T-helper 2 cell treated with Interferon-gamma antibody and Interleukin-4, amounts not matched to agents 5 μg/mL and 100 μg/mL, for 36 hours (primary cell): ENCODE results near the gene TMEM178B.
"Not testable (repeated sequence)": the region's sequence is repeated elsewhere in the genome, so short reads cannot be mapped to it uniquely, and the experiment has no call there.

Experiments
- DNase-seq: peaks from one replicate; pipeline ENCODE4 v3.0.0; 2021; ENCODE audit warnings: low spot score
- H3K27ac Mint-ChIP-seq: one replicate; pipeline ENCODE4 v1.8.0; 2021; ENCODE audit warnings: mild to moderate bottlenecking, mixed read lengths
- H3K27me3 Mint-ChIP-seq: one replicate; pipeline ENCODE4 v1.8.0; 2021; ENCODE audit warnings: low read depth, mixed read lengths
- H3K36me3 Mint-ChIP-seq: one replicate; pipeline ENCODE4 v1.8.0; 2021; ENCODE audit warnings: low read depth, mixed read lengths
- H3K4me1 Mint-ChIP-seq: one replicate; pipeline ENCODE4 v1.8.0; 2021; ENCODE audit warnings: low read depth, mixed read lengths
- H3K4me3 Mint-ChIP-seq: one replicate; pipeline ENCODE4 v1.8.0; 2022; ENCODE audit warnings: mild to moderate bottlenecking, moderate library complexity, mixed read lengths
- H3K9me3 Mint-ChIP-seq: one replicate; pipeline ENCODE4 v1.8.0; 2021; ENCODE audit warnings: mixed read lengths

The TMEM178B gene

GRCh38 chr7:141102436-141102835 is 28.6 kb downstream of the TMEM178B start:
- H3K27me3 Mint-ChIP-seq: no peaks in the 10 kb centered on the region
- H3K27ac Mint-ChIP-seq: no peak overlapping the region
- no peak for DNase-seq
- no peak overlapping the region for H3K4me3 Mint-ChIP-seq
- no peaks in the 10 kb centered on the region for H3K9me3 Mint-ChIP-seq
- H3K36me3 Mint-ChIP-seq: no peaks in the 10 kb centered on the region
- no peaks in the 10 kb centered on the region for H3K4me1 Mint-ChIP-seq

GRCh38 chr7:141103847-141104429 is 30.1 kb downstream of the TMEM178B start:
- H3K27me3 Mint-ChIP-seq: no peaks in the 10 kb centered on the region
- H3K9me3 Mint-ChIP-seq: no peaks in the 10 kb centered on the region
- no peaks in the 10 kb centered on the region for H3K36me3 Mint-ChIP-seq

GRCh38 chr7:141113131-141113530 is 39.3 kb downstream of the TMEM178B start:
- Mint-ChIP-seq H3K4me3 (no peak overlapping the region), H3K4me1 (no peaks in the 10 kb centered on the region), H3K27ac (no peak overlapping the region), H3K27me3 (no peaks in the 10 kb centered on the region), H3K9me3 (no peaks in the 10 kb centered on the region), H3K36me3 (no peaks in the 10 kb centered on the region)
- DNase-seq: no peak

More at GRCh38 chr7:141103847-141104429, 30.1 kb downstream of the TMEM178B start:
- Mint-ChIP-seq H3K27ac (no peak overlapping the region), H3K4me3 (no peak overlapping the region), H3K4me1 (no peaks in the 10 kb centered on the region)
- no peak for DNase-seq

GRCh38 chr7:141114029-141114664 is 40.3 kb downstream of the TMEM178B start:
- no peak for DNase-seq
- H3K36me3 Mint-ChIP-seq: no peaks in the 10 kb centered on the region
- H3K27me3 Mint-ChIP-seq: no peaks in the 10 kb centered on the region
- no peaks in the 10 kb centered on the region for H3K4me1 Mint-ChIP-seq
- no peak overlapping the region for H3K4me3 Mint-ChIP-seq
- no peak overlapping the region for H3K27ac Mint-ChIP-seq
- no peaks in the 10 kb centered on the region for H3K9me3 Mint-ChIP-seq

GRCh38 chr7:141115965-141116364 is 42.1 kb downstream of the TMEM178B start:
- Mint-ChIP-seq H3K27me3 (no peaks in the 10 kb centered on the region), H3K4me3 (no peak overlapping the region), H3K36me3 (no peaks in the 10 kb centered on the region), H3K27ac (no peak overlapping the region), H3K9me3 (no peaks in the 10 kb centered on the region), H3K4me1 (no peaks in the 10 kb centered on the region)
- DNase-seq: no peak

GRCh38 chr7:141116661-141117060 is 42.8 kb downstream of the TMEM178B start:
- H3K4me3 Mint-ChIP-seq, H3K9me3 Mint-ChIP-seq, H3K4me1 Mint-ChIP-seq, H3K36me3 Mint-ChIP-seq, H3K27ac Mint-ChIP-seq, DNase-seq, H3K27me3 Mint-ChIP-seq: not testable (repeated sequence)

GRCh38 chr7:141118767-141119166 is 44.9 kb downstream of the TMEM178B start:
- Mint-ChIP-seq H3K36me3 (no peaks in the 10 kb centered on the region), H3K9me3 (no peaks in the 10 kb centered on the region), H3K27ac (no peak overlapping the region), H3K4me3 (no peak overlapping the region), H3K4me1 (no peaks in the 10 kb centered on the region), H3K27me3 (peaks cover 2% of the 10 kb centered on the region)
- no peak for DNase-seq

- H3K36me3 Mint-ChIP-seq: no peaks in the 10 kb centered on the region
- no peak overlapping the region for H3K4me3 Mint-ChIP-seq
- no peak for DNase-seq
- H3K9me3 Mint-ChIP-seq: no peaks in the 10 kb centered on the region
- peaks cover 2% of the 10 kb centered on the region for H3K27me3 Mint-ChIP-seq
- no peaks in the 10 kb centered on the region for H3K4me1 Mint-ChIP-seq
- no peak overlapping the region for H3K27ac Mint-ChIP-seq
These were observed 45.3 kb downstream of the TMEM178B start for GRCh38 chr7:141119187-141119586.

- no peak overlapping the region for H3K27ac Mint-ChIP-seq
- no peaks in the 10 kb centered on the region for H3K9me3 Mint-ChIP-seq
- peaks cover 4% of the 10 kb centered on the region for H3K27me3 Mint-ChIP-seq
- no peaks in the 10 kb centered on the region for H3K36me3 Mint-ChIP-seq
- no peak for DNase-seq
- no peak overlapping the region for H3K4me3 Mint-ChIP-seq
- no peaks in the 10 kb centered on the region for H3K4me1 Mint-ChIP-seq
These were observed 48.9 kb downstream of the TMEM178B start for GRCh38 chr7:141122736-141123135.

GRCh38 chr7:141123522-141123921 is 49.7 kb downstream of the TMEM178B start:
- DNase-seq: no peak
- Mint-ChIP-seq H3K9me3 (no peaks in the 10 kb centered on the region), H3K4me1 (no peaks in the 10 kb centered on the region), H3K36me3 (no peaks in the 10 kb centered on the region), H3K4me3 (no peak overlapping the region), H3K27me3 (peaks cover 4% of the 10 kb centered on the region), H3K27ac (no peak overlapping the region)

- Mint-ChIP-seq H3K4me3 (no peak overlapping the region), H3K27me3 (peaks cover 5% of the 10 kb centered on the region), H3K27ac (no peak overlapping the region), H3K9me3 (no peaks in the 10 kb centered on the region), H3K36me3 (no peaks in the 10 kb centered on the region), H3K4me1 (no peaks in the 10 kb centered on the region)
- no peak for DNase-seq
These were observed 52.2 kb downstream of the TMEM178B start for GRCh38 chr7:141126107-141126506.

- Mint-ChIP-seq H3K4me1 (no peaks in the 10 kb centered on the region), H3K4me3 (no peak overlapping the region), H3K36me3 (no peaks in the 10 kb centered on the region), H3K27ac (no peak overlapping the region), H3K27me3 (peaks cover 7% of the 10 kb centered on the region), H3K9me3 (no peaks in the 10 kb centered on the region)
- no peak for DNase-seq
These were observed 54.6 kb downstream of the TMEM178B start for GRCh38 chr7:141128506-141128905.

- no peak for DNase-seq
- no peak overlapping the region for H3K27ac Mint-ChIP-seq
- H3K4me3 Mint-ChIP-seq: no peak overlapping the region
- H3K27me3 Mint-ChIP-seq: peaks cover 7% of the 10 kb centered on the region
- no peaks in the 10 kb centered on the region for H3K4me1 Mint-ChIP-seq
- no peaks in the 10 kb centered on the region for H3K36me3 Mint-ChIP-seq
- no peaks in the 10 kb centered on the region for H3K9me3 Mint-ChIP-seq
These were observed 55.1 kb downstream of the TMEM178B start for GRCh38 chr7:141128931-141129330.

GRCh38 chr7:141132671-141133070 is 58.8 kb downstream of the TMEM178B start:
- DNase-seq: no peak
- no peak overlapping the region for H3K27ac Mint-ChIP-seq
- H3K4me3 Mint-ChIP-seq: no peak overlapping the region
- H3K36me3 Mint-ChIP-seq: no peaks in the 10 kb centered on the region
- H3K27me3 Mint-ChIP-seq: peaks cover 5% of the 10 kb centered on the region
- H3K9me3 Mint-ChIP-seq: no peaks in the 10 kb centered on the region
- no peaks in the 10 kb centered on the region for H3K4me1 Mint-ChIP-seq

- Mint-ChIP-seq H3K9me3 (no peaks in the 10 kb centered on the region), H3K27me3 (peaks cover 5% of the 10 kb centered on the region), H3K4me3 (no peak overlapping the region), H3K36me3 (no peaks in the 10 kb centered on the region), H3K4me1 (no peaks in the 10 kb centered on the region), H3K27ac (no peak overlapping the region)
- no peak for DNase-seq
These were observed 59.8 kb downstream of the TMEM178B start for GRCh38 chr7:141133646-141134045.
